Thyroid gland (tissue), 4 donors: ENCODE results near the gene MS4A12. TPM values are rescaled to one million over a fixed set of nuclear protein-coding genes. Genes with fewer than 3 reads are reported as not detected.
A peak's percentile ranks its signal among the peaks of the same experiment; 100 is the strongest.

Source experiments
- DNase-seq, 2 donors: peaks; one replicate each; pipeline ENCODE4 v3.0.0-alpha.2; 2019
- H3K27ac ChIP-seq, 3 donors: fragments of 200-600 bp; sonication (generic); 1 replicate in 2 of 3; 2 replicates in 1 of 3; pipeline ENCODE4 v1.5.1; 2016 to 2019; ENCODE audit warnings: mild to moderate bottlenecking in 1 of 3, moderate library complexity in 1 of 3
- H3K27me3 ChIP-seq: fragments of 200-600 bp; sonication (generic); one replicate; pipeline ENCODE4 v1.5.1; 2019
- H3K36me3 ChIP-seq, 2 donors: fragments of 200-600 bp; sonication (generic); one replicate each; pipeline ENCODE4 v1.5.1; 2016 to 2019
- H3K4me1 ChIP-seq, 2 donors: fragments of 200-600 bp; sonication (generic); one replicate each; pipeline ENCODE4 v1.5.1; 2017 to 2019
- H3K4me3 ChIP-seq, 3 donors: fragments of 200-600 bp; sonication (generic); replicated peaks in 1 of 3; 1 replicate in 2 of 3; 2 replicates in 1 of 3; pipeline ENCODE4 v1.5.1; 2016; ENCODE audit warnings: mild to moderate bottlenecking in 1 of 3
- H3K9me3 ChIP-seq: fragments of 200-600 bp; sonication (generic); one replicate; pipeline ENCODE4 v1.5.1; 2017
- POLR2A ChIP-seq, 2 donors: fragments of 450-650 bp; IDR thresholded peaks; one replicate each; pipeline ENCODE4 v1.6.1; 2017; ENCODE audit warnings: antibody characterized with exemption in 2 of 2, mild to moderate bottlenecking in 2 of 2, moderate library complexity in 1 of 2
- WGBS, 2 donors: methylation state at CpG; one replicate each; pipeline ENCODE4 v1.1.5; 2017; 5-methylcytosine and 5-hydroxymethylcytosine counted together
- intact Hi-C: fragments of 100-400 bp; cut with DNase I; formaldehyde crosslinking; loops from one replicate; pipeline ENCODE4 v1.15.1; 2023
- total RNA-seq, 4 donors: library from RNA; depleted of rRNA; stranded (reverse); fragments of >200 nt; gene quantifications; one replicate each; pipeline ENCODE4 v1.2.3, GENCODE V29; 2016
- TF ChIP-seq, protein P1 (sequence below), 6 experiments: fragments of 200-600 bp in 3 of 6; fragments of 450-650 bp in 3 of 6; sonication (generic) in 3 of 6; IDR thresholded peaks; one replicate each; pipeline ENCODE4 v1.5.1; 2016 to 2019; ENCODE audit warnings: antibody characterized with exemption in 6 of 6, mild to moderate bottlenecking in 2 of 6, inconsistent platforms in 1 of 6, moderate library complexity in 1 of 6

Gene MS4A12
- total RNA-seq, 4 donors from 2014 or later, result not detected

DNA sequence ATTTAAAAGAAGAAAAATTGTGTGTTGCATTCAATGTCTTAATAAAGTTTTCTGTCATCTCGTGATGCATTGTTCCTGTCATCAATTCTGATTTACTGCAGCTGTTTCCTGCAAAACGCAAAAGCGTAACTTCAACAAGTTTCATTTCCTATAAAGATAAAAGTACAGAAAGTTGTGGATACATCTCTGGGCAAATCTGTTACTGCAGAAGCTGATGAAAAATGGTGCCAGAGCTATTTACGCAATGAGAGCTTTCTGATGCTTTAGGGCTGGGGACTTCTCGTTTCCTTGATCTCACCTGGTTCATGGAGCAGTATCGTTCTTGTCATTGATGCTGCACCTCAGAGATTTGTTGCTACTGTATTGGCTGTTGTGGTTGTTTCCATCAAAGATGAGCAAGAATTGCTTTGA, 15.5 kb upstream of the MS4A12 start:
- Histone ChIP-seq H3K9me3 (no peaks in the 10 kb centered on the region), H3K27ac (no peak overlapping the region), H3K27me3 (no peaks in the 10 kb centered on the region), H3K36me3 (no peaks in the 10 kb centered on the region), H3K4me1 (no peaks in the 10 kb centered on the region), H3K4me3 (no peak overlapping the region)
- intact Hi-C loops, result no loop called here
- 77% methylated on average over 6 of the region's 6 CpGs for WGBS, 2 donors
- DNase-seq, result no peak
- TF ChIP-seq, protein P1, sequence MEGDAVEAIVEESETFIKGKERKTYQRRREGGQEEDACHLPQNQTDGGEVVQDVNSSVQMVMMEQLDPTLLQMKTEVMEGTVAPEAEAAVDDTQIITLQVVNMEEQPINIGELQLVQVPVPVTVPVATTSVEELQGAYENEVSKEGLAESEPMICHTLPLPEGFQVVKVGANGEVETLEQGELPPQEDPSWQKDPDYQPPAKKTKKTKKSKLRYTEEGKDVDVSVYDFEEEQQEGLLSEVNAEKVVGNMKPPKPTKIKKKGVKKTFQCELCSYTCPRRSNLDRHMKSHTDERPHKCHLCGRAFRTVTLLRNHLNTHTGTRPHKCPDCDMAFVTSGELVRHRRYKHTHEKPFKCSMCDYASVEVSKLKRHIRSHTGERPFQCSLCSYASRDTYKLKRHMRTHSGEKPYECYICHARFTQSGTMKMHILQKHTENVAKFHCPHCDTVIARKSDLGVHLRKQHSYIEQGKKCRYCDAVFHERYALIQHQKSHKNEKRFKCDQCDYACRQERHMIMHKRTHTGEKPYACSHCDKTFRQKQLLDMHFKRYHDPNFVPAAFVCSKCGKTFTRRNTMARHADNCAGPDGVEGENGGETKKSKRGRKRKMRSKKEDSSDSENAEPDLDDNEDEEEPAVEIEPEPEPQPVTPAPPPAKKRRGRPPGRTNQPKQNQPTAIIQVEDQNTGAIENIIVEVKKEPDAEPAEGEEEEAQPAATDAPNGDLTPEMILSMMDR (IDR thresholded peaks at IDR 0.05), result no peak
- TF ChIP-seq POLR2A (IDR thresholded peaks at IDR 0.05), result no peak

DNA sequence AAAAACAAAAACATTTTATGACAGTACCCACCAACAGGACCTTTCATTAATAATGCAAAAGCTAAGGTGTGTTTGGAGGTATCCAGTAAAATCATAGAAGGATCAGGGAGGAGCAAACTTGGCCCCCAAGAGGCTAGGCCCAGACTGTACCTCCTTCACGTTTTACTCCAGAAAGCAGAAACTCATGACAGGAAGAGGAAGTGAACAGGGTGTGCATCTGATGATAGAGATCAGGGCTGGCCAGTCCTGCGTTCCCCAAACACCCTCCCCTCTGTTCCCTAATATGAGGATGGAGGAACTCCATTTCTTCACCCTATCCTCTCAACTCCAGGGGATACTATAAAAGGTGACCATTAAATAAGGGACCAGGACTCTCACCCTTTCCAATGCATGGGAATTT, 10.2 kb upstream of the MS4A12 start:
- no peaks in the 10 kb centered on the region for H3K27me3 ChIP-seq
- H3K36me3 ChIP-seq, result no peaks in the 10 kb centered on the region
- no peaks in the 10 kb centered on the region for H3K4me1 ChIP-seq
- WGBS, 2 donors, result 63 to 64% methylated on average over 2 of the region's 2 CpGs
- intact Hi-C loops, result no loop called here
- no peak overlapping the region for H3K27ac ChIP-seq
- H3K9me3 ChIP-seq, result no peaks in the 10 kb centered on the region
- TF ChIP-seq POLR2A (IDR thresholded peaks at IDR 0.05), result no peak
- TF ChIP-seq, protein P1 (IDR thresholded peaks at IDR 0.05), result no peak
- DNase-seq, result no peak
- H3K4me3 ChIP-seq, result no peak overlapping the region

DNA sequence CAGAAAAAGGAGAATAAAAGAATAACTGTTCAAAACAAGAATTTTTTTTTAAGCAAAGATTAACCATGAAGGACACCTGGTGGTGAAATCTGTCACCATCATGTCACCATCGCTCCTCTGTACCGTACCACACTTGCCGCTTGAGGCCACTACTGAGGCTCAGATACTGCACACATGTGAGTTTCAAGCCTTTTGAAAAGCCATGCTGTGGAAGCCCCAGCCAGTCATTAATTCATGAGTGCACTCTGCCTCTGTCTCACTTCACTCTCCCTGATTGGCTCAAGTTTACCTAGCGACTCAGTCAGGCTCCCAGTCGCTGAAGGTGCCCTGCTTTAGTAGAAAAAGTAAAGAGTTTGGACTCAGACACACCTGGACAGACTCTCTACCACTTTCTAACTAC, 6.6 kb upstream of the MS4A12 start:
- Histone ChIP-seq H3K4me3 (no peak overlapping the region), H3K27ac (no peak overlapping the region), H3K27me3 (no peaks in the 10 kb centered on the region), H3K9me3 (no peaks in the 10 kb centered on the region), H3K36me3 (no peaks in the 10 kb centered on the region), H3K4me1 (no peaks in the 10 kb centered on the region)
- intact Hi-C loops, result no loop called here
- no peak for DNase-seq
- WGBS, 2 donors, result 65 to 68% methylated on average over 5 of the region's 5 CpGs
- no peak for TF ChIP-seq POLR2A (IDR thresholded peaks at IDR 0.05)
- TF ChIP-seq, protein P1 (IDR thresholded peaks at IDR 0.05), result peak in 2 of 6 experiments; percentile 18 to 27

DNA sequence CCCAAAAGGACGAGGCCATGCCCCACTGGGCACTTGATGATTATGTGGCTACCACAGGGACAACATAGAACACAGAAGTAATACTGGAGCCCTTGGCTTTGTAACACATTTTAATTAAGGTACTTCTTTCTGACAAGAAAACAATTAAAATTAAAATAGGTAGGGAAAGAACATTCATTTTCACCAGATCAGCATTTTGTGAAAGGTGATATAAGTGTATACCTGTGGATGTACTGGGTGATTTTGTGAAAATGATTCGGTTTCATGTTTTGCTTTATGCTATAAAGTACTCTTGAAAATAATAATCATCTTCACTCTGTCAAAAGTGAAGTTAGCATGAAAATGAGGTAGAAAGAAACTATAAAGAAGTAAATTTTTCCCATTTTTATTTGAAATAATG, 876 bp downstream of the MS4A12 start:
- TF ChIP-seq, protein P1 (IDR thresholded peaks at IDR 0.05), result no peak
- TF ChIP-seq POLR2A (IDR thresholded peaks at IDR 0.05), result no peak
- no peaks in the 10 kb centered on the region for H3K9me3 ChIP-seq
- WGBS, 2 donors, result 83 to 85% methylated on average over 2 of the region's 2 CpGs
- H3K36me3 ChIP-seq, result no peaks in the 10 kb centered on the region
- DNase-seq, result no peak
- no peaks in the 10 kb centered on the region for H3K27me3 ChIP-seq
- H3K27ac ChIP-seq, result no peak overlapping the region
- H3K4me1 ChIP-seq, result no peaks in the 10 kb centered on the region
- H3K4me3 ChIP-seq, result no peak overlapping the region
- intact Hi-C loops, result no loop called here

DNA sequence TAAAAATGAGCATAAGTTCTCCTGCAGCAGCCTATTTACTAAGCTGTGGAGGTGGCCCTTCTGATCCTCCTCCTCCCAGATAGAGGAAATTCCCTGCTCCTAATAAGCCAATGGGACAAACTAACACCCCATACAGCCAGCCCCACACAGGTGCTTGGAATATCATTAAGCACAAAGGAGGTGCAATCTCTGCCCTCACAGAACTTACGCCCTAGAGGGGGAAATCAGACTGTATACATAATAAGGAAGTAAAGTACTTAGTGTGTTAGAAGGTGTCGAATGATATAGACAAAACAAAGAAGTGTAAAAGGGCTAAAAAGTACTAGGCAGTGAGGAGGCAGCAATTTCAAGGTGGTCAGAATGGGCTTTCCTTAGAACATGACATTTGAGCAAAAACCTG, 5.8 kb downstream of the MS4A12 start:
- no peaks in the 10 kb centered on the region for H3K36me3 ChIP-seq
- no peak overlapping the region for H3K4me3 ChIP-seq
- TF ChIP-seq, protein P1 (IDR thresholded peaks at IDR 0.05), result no peak
- no peak for TF ChIP-seq POLR2A (IDR thresholded peaks at IDR 0.05)
- WGBS, 2 donors, result 74 to 82% methylated on average over 2 of the region's 2 CpGs
- no peak for DNase-seq
- H3K4me1 ChIP-seq, result peaks cover 0 to 6% of the 10 kb centered on the region in 2 donors
- intact Hi-C loops, result no loop called here
- no peaks in the 10 kb centered on the region for H3K27me3 ChIP-seq
- peak overlapping the region in 2 of 3 donors; percentile 24 to 27 for H3K27ac ChIP-seq
- H3K9me3 ChIP-seq, result no peaks in the 10 kb centered on the region
